OCI-LY7 (cell line): ENCODE data around the gene TBC1D19. TPM values are rescaled to one million over a fixed set of nuclear protein-coding genes. Genes with fewer than 3 reads are reported as not detected.

ENCODE experiments used
- BruUV-seq: library from RNA; stranded (reverse); fragments of 400-500 nt; replicated peaks from 2 replicates; lab custom pipeline; 2021; lab: Mats Ljungman, UMichigan
- CTCF ChIA-PET: fragments of 300-600 bp; sonication (Branson Sonifier 250); formaldehyde crosslinking; loops from one replicate; lab custom pipeline; 2022; ENCODE audit warnings: antibody characterized with exemption; ENCODE audit not compliant: unreplicated experiment; lab: Charles Lee
- POLR2A ChIA-PET: fragments of 300-600 bp; sonication (Branson Sonifier 250); formaldehyde crosslinking; loops from one replicate; lab custom pipeline; 2022; ENCODE audit warnings: antibody characterized with exemption; lab: Charles Lee
- DNase-seq: peaks from one replicate; pipeline ENCODE4 v3.0.0-alpha.2; 2015; ENCODE audit warnings: low spot score
- H2AFZ ChIP-seq: fragments of 200-600 bp; sonication (generic), shearing (Covaris generic); 2 replicates; pipeline ENCODE4 v1.6.1; 2014; ENCODE audit warnings: mild to moderate bottlenecking, antibody characterized with exemption, low read length, moderate library complexity
- H3K27ac ChIP-seq: fragments of 200-600 bp; sonication (generic); 2 replicates; pipeline ENCODE4 v1.5.1; 2014; ENCODE audit warnings: mixed run types, low read depth, mild to moderate bottlenecking, moderate library complexity, low read length, inconsistent platforms; ENCODE audit not compliant: poor library complexity, severe bottlenecking
- H3K36me3 ChIP-seq: fragments of 200-600 bp; sonication (generic); 2 replicates; pipeline ENCODE4 v1.6.1; 2014; ENCODE audit warnings: mild to moderate bottlenecking, antibody characterized with exemption, low read length, moderate library complexity, mixed read lengths; ENCODE audit not compliant: insufficient read depth
- H3K4me1 ChIP-seq: fragments of 200-600 bp; sonication (generic); 2 replicates; pipeline ENCODE4 v1.5.1; 2014; ENCODE audit warnings: mild to moderate bottlenecking, low read length; ENCODE audit not compliant: insufficient read depth, poor library complexity, severe bottlenecking
- H3K4me2 ChIP-seq: fragments of 200-600 bp; sonication (generic); 2 replicates; pipeline ENCODE4 v1.6.1; 2014; ENCODE audit warnings: mild to moderate bottlenecking, low read length
- H3K4me3 ChIP-seq: fragments of 200-600 bp; sonication (generic); 2 replicates; pipeline ENCODE4 v1.5.1; 2014; ENCODE audit warnings: mild to moderate bottlenecking, low read depth, low read length; ENCODE audit not compliant: poor library complexity, severe bottlenecking
- H3K79me2 ChIP-seq: fragments of 200-600 bp; sonication (generic); 2 replicates; pipeline ENCODE4 v1.6.1; 2016; ENCODE audit warnings: low read depth, mild to moderate bottlenecking, low read length, moderate library complexity, mixed read lengths; ENCODE audit not compliant: insufficient read depth
- H3K9me2 ChIP-seq: fragments of 200-600 bp; sonication (generic); 2 replicates; pipeline ENCODE4 v1.6.1; 2016; ENCODE audit warnings: mild to moderate bottlenecking, low read length, mixed read lengths; ENCODE audit not compliant: insufficient read depth
- H3K9me3 ChIP-seq: fragments of 200-600 bp; sonication (generic); 2 replicates; pipeline ENCODE4 v1.6.1; 2014; ENCODE audit warnings: mild to moderate bottlenecking, mixed run types, low read length, mixed read lengths
- H4K20me1 ChIP-seq: fragments of 200-600 bp; sonication (generic); 2 replicates; pipeline ENCODE4 v1.6.1; 2014; ENCODE audit warnings: mild to moderate bottlenecking, antibody characterized with exemption, low read length, moderate library complexity, mixed read lengths; ENCODE audit not compliant: insufficient read depth
- CTCF ChIP-seq: fragments of 200-600 bp; sonication (generic); conservative IDR thresholded peaks from 2 replicates; pipeline ENCODE4 v1.5.1; 2014; ENCODE audit warnings: mild to moderate bottlenecking, antibody characterized with exemption, low read length, moderate library complexity, mixed read lengths
- EZH2phosphoT487 ChIP-seq: fragments of 200-600 bp; sonication (generic); IDR thresholded peaks from 2 replicates; pipeline ENCODE4 v1.6.1; 2018; ENCODE audit warnings: low read depth, borderline replicate concordance, mild to moderate bottlenecking, mixed run types, antibody characterized with exemption, low read length, moderate library complexity, mixed read lengths
- intact Hi-C: fragments of 100-400 bp; cut with micrococcal nuclease; formaldehyde crosslinking; loops from one replicate; pipeline ENCODE4 v1.10.0; 2022; ENCODE audit not compliant: unreplicated experiment
- total RNA-seq, 2 experiments: library from RNA; depleted of rRNA in 1 of 2; stranded (reverse); fragments of >200 nt in 1 of 2; shearing (Covaris generic) in 1 of 2; gene quantifications; 2 replicates each; pipeline ENCODE4 v1.2.3, GENCODE V29; 2014 to 2022

TBC1D19 gene
- total RNA-seq, 2 experiments from 2014 or later: 10.1 to 11.0 TPM

DNA sequence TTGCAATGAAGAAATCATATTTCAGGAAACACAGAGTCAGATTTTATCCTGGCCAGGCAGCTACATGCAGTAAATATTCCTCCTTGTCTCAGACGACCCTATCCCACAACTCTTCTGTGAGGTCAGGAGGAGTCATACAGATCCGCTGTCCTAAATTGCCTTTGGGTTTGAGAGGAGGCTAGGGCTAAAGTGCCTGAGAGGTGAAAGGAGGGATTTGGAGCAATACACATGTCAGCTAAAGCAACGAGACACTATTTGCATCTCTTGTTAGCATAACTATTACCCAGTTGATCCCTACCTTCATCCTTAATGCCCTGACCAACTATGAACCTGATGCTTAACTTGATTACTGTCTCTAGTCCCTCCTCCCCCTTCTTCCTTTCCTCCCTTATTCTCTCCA lies 98.6 kb downstream of the TBC1D19 start:
- no peak for DNase-seq
- Histone ChIP-seq H3K36me3 (0 out of 2 replicates have a peak, but pooled peaks cover 6% of the 10 kb centered on the region), H3K9me2 (no peaks in the 10 kb centered on the region), H3K4me3 (no peak overlapping the region), H4K20me1 (no peaks in the 10 kb centered on the region), H3K27ac (no peak overlapping the region), H3K4me1 (no peaks in the 10 kb centered on the region), H3K9me3 (peaks cover 28% of the 10 kb centered on the region; the same call in 1 of the 2 replicates), H2AFZ (no peak overlapping the region), H3K79me2 (no peaks in the 10 kb centered on the region), H3K4me2 (no peak overlapping the region)
- CTCF ChIA-PET: no interaction called here
- no TSS peak for BruUV-seq
- no peak for TF ChIP-seq EZH2phosphoT487
- no peak for TF ChIP-seq CTCF
- POLR2A ChIA-PET: interaction anchor here (2.7 kb wide), 1 partner anchor 10 kb away, joined by 14 read pairs; no protein-coding TSS in a partner anchor
- intact Hi-C loops: no loop called here

DNA sequence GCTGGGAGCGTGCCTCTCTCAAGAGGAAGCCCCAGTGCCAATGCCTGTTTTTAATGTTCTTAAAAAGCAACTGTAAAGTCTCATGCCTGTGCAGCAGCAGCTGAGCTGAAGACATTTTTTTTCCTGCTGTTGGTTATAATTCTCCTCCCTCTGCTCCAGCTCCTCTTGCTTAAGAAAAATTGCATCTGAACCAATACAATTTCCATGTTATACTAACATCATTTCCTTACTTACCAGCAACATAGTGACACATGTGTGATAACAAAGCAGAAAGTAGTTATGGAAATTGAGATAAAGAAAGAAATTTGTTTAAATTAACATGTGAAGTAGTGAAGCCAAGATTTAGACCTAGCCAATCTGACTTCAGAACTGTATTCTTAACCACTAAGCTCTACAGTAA lies 101.4 kb downstream of the TBC1D19 start:
- no peaks in the 10 kb centered on the region for H4K20me1 ChIP-seq
- POLR2A ChIA-PET: interaction anchor here (2.7 kb wide), 1 partner anchor 12 kb away, joined by 14 read pairs; no protein-coding TSS in a partner anchor
- no peak for DNase-seq
- no peaks in the 10 kb centered on the region for H3K9me2 ChIP-seq
- H3K27ac ChIP-seq: no peak overlapping the region
- no peaks in the 10 kb centered on the region for H3K36me3 ChIP-seq
- no peaks in the 10 kb centered on the region for H3K4me1 ChIP-seq
- no peak for TF ChIP-seq EZH2phosphoT487
- no peak for TF ChIP-seq CTCF
- no peaks in the 10 kb centered on the region for H3K79me2 ChIP-seq
- BruUV-seq: no TSS peak
- no peak overlapping the region for H3K4me2 ChIP-seq
- CTCF ChIA-PET: no interaction called here
- peaks cover 8% of the 10 kb centered on the region; the same call in 1 of the 2 replicates for H3K9me3 ChIP-seq
- H2AFZ ChIP-seq: no peak overlapping the region
- intact Hi-C loops: no loop called here
- no peak overlapping the region for H3K4me3 ChIP-seq

GRCh38 chr4:26687728-26688127 lies 103.8 kb downstream of the TBC1D19 start:
- no peak overlapping the region for H3K27ac ChIP-seq
- no peaks in the 10 kb centered on the region for H3K4me1 ChIP-seq
- H3K4me2 ChIP-seq: no peak overlapping the region
- ChIA-PET POLR2A (interaction anchor here (0.6 kb wide), 1 partner anchor 361 kb away, joined by 3 read pairs; no protein-coding TSS in a partner anchor), CTCF (interaction anchor here (0.5 kb wide), 1 partner anchor 207 kb away, joined by 3 read pairs; no protein-coding TSS in a partner anchor)
- no peaks in the 10 kb centered on the region for H4K20me1 ChIP-seq
- no peak overlapping the region for H2AFZ ChIP-seq
- H3K9me2 ChIP-seq: no peaks in the 10 kb centered on the region
- no peak for TF ChIP-seq CTCF
- no peak for TF ChIP-seq EZH2phosphoT487
- H3K79me2 ChIP-seq: no peaks in the 10 kb centered on the region
- H3K36me3 ChIP-seq: no peaks in the 10 kb centered on the region; the same call in 1 of the 2 replicates
- no peaks in the 10 kb centered on the region; the same call in 1 of the 2 replicates for H3K9me3 ChIP-seq
- DNase-seq: no peak
- no TSS peak for BruUV-seq
- intact Hi-C loops: no loop called here
- H3K4me3 ChIP-seq: no peak overlapping the region
